ENCODE measurements around the gene METTL3.
A peak's percentile ranks its signal among the peaks of the same experiment; 100 is the strongest.

The METTL3 gene

DNA sequence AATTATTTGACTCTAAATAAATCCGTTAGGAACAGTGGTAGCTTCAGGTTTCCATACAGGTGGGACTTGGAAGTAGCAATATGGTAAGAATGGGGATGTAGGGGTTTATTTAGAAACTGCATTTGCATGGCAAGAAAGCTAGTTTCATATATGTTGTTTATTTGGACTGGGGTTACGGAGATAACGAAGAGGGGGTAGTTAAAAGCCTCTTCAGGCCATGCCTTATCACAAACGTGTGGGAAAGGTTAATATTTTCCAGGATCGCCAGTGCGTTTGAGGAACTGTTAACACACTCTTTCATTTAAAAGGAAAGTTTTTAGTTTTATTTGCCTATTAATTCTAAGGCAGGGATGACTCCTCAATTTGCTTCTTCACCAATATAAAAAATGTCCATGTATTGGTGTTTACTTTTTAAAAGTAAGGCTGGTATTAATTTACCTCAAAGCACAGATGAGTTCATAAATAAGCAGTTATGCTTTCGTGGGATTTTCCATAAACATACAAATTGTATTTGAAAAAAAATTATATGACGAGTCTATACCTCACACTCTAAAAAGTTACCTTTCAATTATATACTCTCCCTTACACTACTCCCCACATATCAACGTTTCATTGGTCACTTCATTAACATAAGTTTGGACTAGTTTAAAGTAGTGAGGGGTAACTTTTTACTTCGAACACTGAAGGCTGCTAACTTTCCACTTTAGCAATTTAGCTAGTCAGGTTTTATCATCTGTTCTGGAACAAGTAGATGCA is 35.2 kb downstream of the METTL3 start:
- FAIRE-seq: no peak

DNA sequence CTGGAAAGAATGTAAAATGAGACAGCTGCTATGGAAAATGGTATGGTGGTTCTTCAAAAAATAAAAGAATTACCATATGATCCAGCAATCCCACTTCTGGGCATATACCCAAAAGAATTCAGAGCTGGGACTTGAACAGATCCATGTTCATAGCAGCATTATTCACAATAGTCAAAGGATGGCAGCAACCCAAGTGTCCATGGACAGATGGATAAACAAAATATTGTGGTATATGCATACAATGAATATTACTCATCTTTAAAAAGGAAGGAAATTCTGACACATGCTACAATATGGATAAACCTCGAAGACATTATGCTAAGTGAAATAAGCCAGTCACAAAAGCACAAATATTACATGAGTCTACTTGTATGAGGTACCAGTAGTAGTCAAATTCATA is 43.5 kb downstream of the METTL3 start:
- FAIRE-seq: no peak

DNA sequence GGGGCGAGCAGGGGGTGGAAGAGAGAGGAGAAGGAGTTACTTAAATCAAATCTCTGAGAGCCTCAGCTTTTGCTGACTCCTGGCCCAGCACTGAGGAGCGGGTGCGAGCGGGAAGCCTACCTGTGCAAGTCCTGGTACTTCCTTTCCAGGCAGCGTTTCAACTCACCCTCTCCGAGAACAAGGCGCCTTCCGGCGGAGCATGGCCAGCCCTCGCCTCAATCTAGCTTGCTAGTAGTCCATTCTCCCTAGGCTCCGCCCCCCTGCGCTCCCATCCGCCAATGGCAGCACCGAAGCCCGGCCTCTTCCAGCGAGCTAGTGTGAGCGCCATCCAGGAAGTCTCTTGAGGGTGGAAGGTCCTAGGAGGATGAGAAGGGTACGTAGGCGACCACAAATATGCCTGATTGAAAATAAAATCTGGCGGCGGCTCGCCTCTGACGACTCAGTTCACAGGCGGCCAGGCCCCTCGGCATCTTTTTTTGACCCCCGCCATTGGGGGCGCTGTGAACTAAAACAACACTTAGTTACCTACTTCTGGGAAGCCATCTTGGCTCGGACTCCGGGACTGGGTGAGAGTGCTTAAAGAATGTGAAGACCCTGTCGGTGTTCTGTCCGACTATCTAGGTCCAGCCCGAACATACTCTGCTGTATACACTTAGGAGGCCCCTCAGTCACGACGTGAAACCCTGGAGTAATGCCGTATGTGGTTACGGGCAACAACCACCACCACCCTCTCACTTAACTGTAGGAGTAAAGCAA is 55.0 kb downstream of the METTL3 start, which contains the start of gene CHD8:
Gene CHD8, minus strand, starts transcription at position 212 of the 756 bp plus-strand sequence. CDS start 24,480 bp downstream, outside the sequence.
- peak; percentile 96 for FAIRE-seq

DNA sequence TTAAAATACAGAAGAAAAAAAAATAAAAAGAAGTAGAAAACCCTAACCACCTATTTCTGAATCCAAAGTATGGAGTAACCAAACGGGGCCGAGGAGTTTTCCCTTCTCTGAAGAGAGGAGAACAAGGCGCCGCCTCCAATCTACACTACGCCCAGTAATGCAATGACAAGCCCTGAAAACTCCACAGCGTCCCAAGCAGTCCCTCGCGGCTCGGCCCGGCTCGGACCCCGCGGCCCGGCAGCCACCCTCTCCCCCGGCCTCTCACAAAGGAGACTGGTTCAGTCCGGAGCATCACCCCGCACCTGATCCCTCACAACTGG is 55.6 kb downstream of the METTL3 start:
- FAIRE-seq: no peak

DNA sequence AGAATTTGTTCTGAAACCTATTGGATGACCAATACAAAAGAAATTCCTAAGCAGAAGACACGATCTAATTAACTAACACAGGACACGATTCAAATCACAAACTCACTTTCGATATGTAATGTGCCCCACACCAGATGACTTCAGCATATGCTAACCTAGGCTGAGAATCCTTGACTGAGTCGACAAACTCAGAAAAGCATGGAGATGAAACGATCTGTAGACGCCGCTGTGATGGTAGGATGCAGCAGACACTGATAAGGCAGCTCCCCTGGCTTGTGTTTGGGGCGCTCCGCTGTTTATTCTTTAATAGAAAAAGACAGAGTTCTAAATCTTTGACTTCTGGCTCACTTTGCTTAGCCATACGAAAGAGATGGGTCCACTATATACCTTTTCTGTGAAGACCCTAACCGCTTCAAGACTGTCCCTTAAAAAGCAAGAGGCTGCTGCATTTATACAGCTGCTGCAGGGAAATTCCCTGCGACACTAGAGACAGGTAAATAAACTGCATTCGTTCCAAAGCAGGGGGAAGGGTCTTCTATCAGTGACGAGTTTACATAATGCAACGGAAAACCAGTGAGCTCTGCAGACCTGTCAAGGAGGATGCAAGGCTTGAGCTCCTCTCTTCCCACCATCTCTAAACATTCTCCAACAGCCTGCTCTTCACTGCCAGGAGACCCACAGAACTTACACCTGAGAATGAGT is 56.1 kb downstream of the METTL3 start:
- no peak for FAIRE-seq

DNA sequence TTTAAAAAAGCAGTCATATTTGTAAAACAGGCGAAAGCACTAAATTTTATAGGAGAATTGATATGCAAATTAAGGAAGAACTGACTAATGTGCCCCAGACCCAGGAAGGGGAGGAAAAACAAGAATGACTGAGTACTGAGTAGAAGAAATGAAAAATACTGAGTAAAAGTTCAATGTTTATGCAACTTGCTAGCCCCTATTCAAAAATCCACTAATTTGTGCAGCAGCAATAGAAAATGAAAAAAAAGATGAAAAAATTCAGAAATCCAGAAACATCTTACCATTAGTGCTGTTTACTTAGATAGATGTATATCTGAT is 61.3 kb downstream of the METTL3 start:
- FAIRE-seq: no peak
